HepG2 (cell line): Measurements from ENCODE around the gene MRPL20. TPM values are rescaled to one million over a fixed set of nuclear protein-coding genes. Genes with fewer than 3 reads are reported as not detected.

Experiments
- AGO1 ChIP-seq: fragments of 200-400 bp; formaldehyde crosslinking; IDR thresholded peaks from 2 replicates; pipeline ENCODE4 v1.6.1; 2017; ENCODE audit warnings: mild to moderate bottlenecking, low read depth, low read length, moderate library complexity; ENCODE audit not compliant: poor library complexity, severe bottlenecking
- ARNTL ChIP-seq: sonication (generic); formaldehyde crosslinking; IDR thresholded peaks from 2 replicates; pipeline ENCODE4 v1.4.0; 2020; ENCODE audit warnings: mild to moderate bottlenecking, missing genetic modification reagents
- ATF7 ChIP-seq, 2 experiments: fragments of 450-650 bp in 1 of 2; sonication (generic) in 1 of 2; formaldehyde crosslinking in 1 of 2; IDR thresholded peaks; 2 replicates each; pipeline versions ENCODE4 v1.4.0 to v1.6.1; 2016 to 2020; ENCODE audit warnings: antibody characterized with exemption in 1 of 2, mild to moderate bottlenecking in 1 of 2, missing genetic modification reagents in 1 of 2
- EP300 ChIP-seq, 3 experiments: sonication (generic) in 1 of 3; formaldehyde crosslinking in 1 of 3; IDR thresholded peaks; 2 replicates each; pipeline versions ENCODE4 v1.5.1 to v1.6.1; 2011 to 2020; ENCODE audit warnings: low read depth in 2 of 3, low read length in 2 of 3, borderline replicate concordance in 1 of 3, improper control_type of control experiment in 1 of 3, mild to moderate bottlenecking in 1 of 3, missing genetic modification reagents in 1 of 3, moderate library complexity in 1 of 3
- GATAD2A ChIP-seq: IDR thresholded peaks from 2 replicates; pipeline ENCODE4 v1.6.1; 2016
- HOXA3 ChIP-seq: sonication (generic); formaldehyde crosslinking; IDR thresholded peaks from 2 replicates; pipeline ENCODE4 v1.5.0; 2020; ENCODE audit warnings: missing genetic modification reagents
- ISX ChIP-seq: sonication (generic); formaldehyde crosslinking; conservative IDR thresholded peaks from 2 replicates; pipeline ENCODE4 v1.5.0; 2020; ENCODE audit warnings: missing genetic modification reagents
- KDM6A ChIP-seq: IDR thresholded peaks from 2 replicates; pipeline ENCODE4 v1.6.1; 2016; ENCODE audit warnings: low read depth
- MEIS2 ChIP-seq: sonication (generic); formaldehyde crosslinking; IDR thresholded peaks from 2 replicates; pipeline ENCODE4 v1.9.0; 2021; ENCODE audit warnings: mild to moderate bottlenecking, missing genetic modification reagents
- MTA1 ChIP-seq: sonication (generic); formaldehyde crosslinking; IDR thresholded peaks from 2 replicates; pipeline ENCODE4 v1.4.0; 2020; ENCODE audit warnings: missing genetic modification reagents, mild to moderate bottlenecking, borderline replicate concordance
- NFATC3 ChIP-seq: sonication (generic); formaldehyde crosslinking; IDR thresholded peaks from 2 replicates; pipeline ENCODE4 v1.5.1; 2020; ENCODE audit warnings: mild to moderate bottlenecking, missing genetic modification reagents
- NR3C1 ChIP-seq: sonication (generic); formaldehyde crosslinking; IDR thresholded peaks from 2 replicates; pipeline ENCODE4 v1.4.0; 2020; ENCODE audit warnings: missing genetic modification reagents
- PLRG1 ChIP-seq: fragments of 450-650 bp; conservative IDR thresholded peaks from 2 replicates; pipeline ENCODE4 v1.6.1; 2016
- RXRB ChIP-seq: IDR thresholded peaks from 2 replicates; pipeline ENCODE4 v1.6.1; 2016; ENCODE audit warnings: borderline replicate concordance, missing genetic modification reagents, missing compliant biosample characterization
- STAG1 ChIP-seq: sonication (generic); formaldehyde crosslinking; IDR thresholded peaks from 2 replicates; pipeline ENCODE4 v1.4.0; 2020; ENCODE audit warnings: missing genetic modification reagents
- TGIF2 ChIP-seq: IDR thresholded peaks from 2 replicates; pipeline ENCODE4 v1.6.1; 2016; ENCODE audit warnings: control low read depth, missing compliant biosample characterization
- ZKSCAN8 ChIP-seq: IDR thresholded peaks from 2 replicates; pipeline ENCODE4 v1.6.1; 2016; ENCODE audit warnings: borderline replicate concordance, missing genetic modification reagents, missing compliant biosample characterization
- ZNF232 ChIP-seq: sonication (generic); formaldehyde crosslinking; IDR thresholded peaks from 2 replicates; pipeline ENCODE4 v1.4.0; 2020; ENCODE audit warnings: missing genetic modification reagents, borderline replicate concordance
- ZNF281 ChIP-seq: sonication (generic); formaldehyde crosslinking; IDR thresholded peaks from 2 replicates; pipeline ENCODE4 v1.4.0; 2020; ENCODE audit warnings: missing genetic modification reagents, borderline replicate concordance
- ZNF44 ChIP-seq: sonication (generic); formaldehyde crosslinking; IDR thresholded peaks from 2 replicates; pipeline ENCODE4 v1.5.1; 2020; ENCODE audit warnings: mild to moderate bottlenecking, missing genetic modification reagents
- ZNF546 ChIP-seq: sonication (generic); formaldehyde crosslinking; conservative IDR thresholded peaks from 2 replicates; pipeline ENCODE4 v1.8.1; 2023; ENCODE audit warnings: mild to moderate bottlenecking, missing genetic modification reagents
- ZNF547 ChIP-seq: sonication (generic); formaldehyde crosslinking; IDR thresholded peaks from 2 replicates; pipeline ENCODE4 v1.5.1; 2020; ENCODE audit warnings: mild to moderate bottlenecking, missing genetic modification reagents
- ZNF605 ChIP-seq: sonication (generic); formaldehyde crosslinking; IDR thresholded peaks from 2 replicates; pipeline ENCODE4 v1.8.0; 2022; ENCODE audit warnings: mild to moderate bottlenecking, missing genetic modification reagents
- ZNF839 ChIP-seq: sonication (generic); formaldehyde crosslinking; IDR thresholded peaks from 2 replicates; pipeline ENCODE4 v1.4.0; 2020; ENCODE audit warnings: missing genetic modification reagents, mild to moderate bottlenecking, borderline replicate concordance
- ZNF878 ChIP-seq: sonication (generic); formaldehyde crosslinking; IDR thresholded peaks from 2 replicates; pipeline ENCODE4 v1.8.1; 2023; ENCODE audit warnings: mild to moderate bottlenecking, missing genetic modification reagents, moderate library complexity
- ZSCAN20 ChIP-seq: sonication (generic); formaldehyde crosslinking; IDR thresholded peaks from 2 replicates; pipeline ENCODE4 v1.4.0; 2020; ENCODE audit warnings: missing genetic modification reagents, mild to moderate bottlenecking, borderline replicate concordance
- polyA plus RNA-seq, 8 experiments: library from polyadenylated mRNA; depleted of rRNA in 3 of 8; stranded (reverse) in 7 of 8; unstranded in 1 of 8; fragments of >200 nt; fragmentation: Illumina TruSeq in 4 of 8; extraction: Trizol in 4 of 8; gene quantifications; 2 replicates each; pipeline versions ENCODE4 v1.2.1 to v1.2.3, GENCODE V29; 2011 to 2016; ENCODE audit warnings: low read depth in 4 of 8, missing spikeins in 1 of 8, mixed read lengths in 1 of 8; ENCODE audit not compliant: insufficient read depth in 1 of 8
- total RNA-seq, 5 experiments: library from RNA; depleted of rRNA; stranded (reverse); fragments of >200 nt; fragmentation: Illumina TruSeq; extraction: Trizol; gene quantifications; 2 replicates each; pipeline ENCODE4 v1.2.3, GENCODE V29; 2016; ENCODE audit warnings: low read depth in 1 of 5
- TF ChIP-seq, protein P1 (sequence below): sonication (generic); formaldehyde crosslinking; IDR thresholded peaks from 2 replicates; pipeline ENCODE4 v1.9.0; 2021; ENCODE audit warnings: missing genetic modification reagents, borderline replicate concordance

Gene MRPL20
- total and polyA plus RNA-seq, 2 of the 13 experiments (the other 11 are each of a cell fraction or from before 2014, with no cell fraction given) = 59.2 to 127 TPM

- TF ChIP-seq EP300 (IDR thresholded peaks at IDR 0.05; ENCODE audit: low read depth in 2 of 2, low read length in 2 of 2) (peak; percentile 71 to 85; a peak in 3 of 4 replicates), EP300 (CRISPR knock-in tag; IDR thresholded peaks at IDR 0.05; ENCODE audit: borderline replicate concordance) (peak; percentile 90), ZNF547 (CRISPR knock-in tag) (peak; percentile 59; the same call in 1 of the 2 replicates), MTA1 (CRISPR knock-in tag) (peak; percentile 39; the same call in 1 of the 2 replicates), MEIS2 (no peak; the same call in 1 of the 2 replicates), PLRG1 (no peak), ARNTL (CRISPR knock-in tag) (peak; percentile 75), ZNF44 (CRISPR knock-in tag) (0 out of 2 replicates have a peak, but pooled peaks have one; percentile 69), ZNF878 (CRISPR knock-in tag) (no peak), ZSCAN20 (CRISPR knock-in tag) (no peak), ZNF546 (CRISPR knock-in tag) (peak; percentile 65), NR3C1 (no peak), NFATC3 (CRISPR knock-in tag) (0 out of 2 replicates have a peak, but pooled peaks have one; percentile 49), ZKSCAN8 (CRISPR knock-in tag) (peak; percentile 80; the same call in 1 of the 2 replicates), GATAD2A (CRISPR knock-in tag) (peak; percentile 82), ZNF839 (CRISPR knock-in tag) (no peak), STAG1 (CRISPR knock-in tag) (no peak; the same call in 1 of the 2 replicates), ISX (CRISPR knock-in tag) (no peak), KDM6A (CRISPR knock-in tag) (peak; percentile 87), TGIF2 (peak; percentile 96), RXRB (CRISPR knock-in tag) (peak; percentile 96), HOXA3 (CRISPR knock-in tag) (peak; percentile 52), ZNF232 (CRISPR knock-in tag) (peak; percentile 65; the same call in 1 of the 2 replicates), ZNF605 (CRISPR knock-in tag) (peak; percentile 17; the same call in 1 of the 2 replicates), ATF7 (IDR thresholded peaks at IDR 0.05) (no peak), ATF7 (CRISPR knock-in tag; IDR thresholded peaks at IDR 0.05) (0 out of 2 replicates have a peak, but pooled peaks have one; percentile 52), ZNF281 (peak; percentile 98), AGO1 (peak; percentile 46)
- TF ChIP-seq, protein P1, sequence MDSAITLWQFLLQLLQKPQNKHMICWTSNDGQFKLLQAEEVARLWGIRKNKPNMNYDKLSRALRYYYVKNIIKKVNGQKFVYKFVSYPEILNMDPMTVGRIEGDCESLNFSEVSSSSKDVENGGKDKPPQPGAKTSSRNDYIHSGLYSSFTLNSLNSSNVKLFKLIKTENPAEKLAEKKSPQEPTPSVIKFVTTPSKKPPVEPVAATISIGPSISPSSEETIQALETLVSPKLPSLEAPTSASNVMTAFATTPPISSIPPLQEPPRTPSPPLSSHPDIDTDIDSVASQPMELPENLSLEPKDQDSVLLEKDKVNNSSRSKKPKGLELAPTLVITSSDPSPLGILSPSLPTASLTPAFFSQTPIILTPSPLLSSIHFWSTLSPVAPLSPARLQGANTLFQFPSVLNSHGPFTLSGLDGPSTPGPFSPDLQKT = no peak
Observed at GRCh38 chr1:1432951-1433803, 26.1 kb upstream of the MRPL20 start (continued).
